HG02840 (cell line): ENCODE measurements around the gene INO80B.
A peak's percentile ranks its signal among the peaks of the same experiment; 100 is the strongest.
"Not testable (repeated sequence)": the region's sequence is repeated elsewhere in the genome, so short reads cannot be mapped to it uniquely, and the experiment has no call there.

ENCODE experiments used
- ATAC-seq: cut with Tn5 transposase; IDR thresholded peaks from one replicate; pipeline ENCODE4 v1.9.1; 2021; ENCODE audit warnings: mild to moderate bottlenecking, moderate library complexity, moderate number of reproducible peaks; ENCODE audit not compliant: unreplicated experiment, low FRiP score

The INO80B gene

GRCh38 chr2:74472086-74472944 lies 17.4 kb downstream of the INO80B start, which contains the start of gene MRPL53:
Gene MRPL53 (minus strand): TSS chr2:74472680. CDS start chr2:74472660, 20 bp downstream.
- peak; percentile 83 for ATAC-seq

GRCh38 chr2:74472945-74473258 lies 18.0 kb downstream of the INO80B start:
- ATAC-seq = no peak

- no peak for ATAC-seq
Measured at GRCh38 chr2:74474481-74474880, 19.6 kb downstream of the INO80B start.

DNA sequence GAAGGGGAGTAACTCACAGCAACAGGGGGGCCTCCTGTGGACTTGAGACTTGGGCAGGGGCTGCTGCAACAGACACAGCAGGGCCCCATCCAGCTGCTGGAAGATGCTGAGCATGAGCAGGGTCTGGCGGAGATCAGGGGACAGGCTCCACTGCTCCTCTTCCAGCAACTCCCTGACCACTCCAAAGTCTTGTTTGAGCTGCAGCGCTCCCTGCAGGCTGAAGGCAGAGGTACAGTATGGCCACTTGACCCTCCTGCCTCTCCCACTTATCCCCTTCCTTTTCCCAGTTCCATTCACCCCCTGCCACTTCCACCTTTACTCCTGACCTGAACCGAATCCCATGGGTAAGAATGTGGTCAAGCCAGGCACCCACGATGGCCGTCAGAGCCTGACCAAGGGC lies 20.0 kb downstream of the INO80B start:
- no peak for ATAC-seq

DNA sequence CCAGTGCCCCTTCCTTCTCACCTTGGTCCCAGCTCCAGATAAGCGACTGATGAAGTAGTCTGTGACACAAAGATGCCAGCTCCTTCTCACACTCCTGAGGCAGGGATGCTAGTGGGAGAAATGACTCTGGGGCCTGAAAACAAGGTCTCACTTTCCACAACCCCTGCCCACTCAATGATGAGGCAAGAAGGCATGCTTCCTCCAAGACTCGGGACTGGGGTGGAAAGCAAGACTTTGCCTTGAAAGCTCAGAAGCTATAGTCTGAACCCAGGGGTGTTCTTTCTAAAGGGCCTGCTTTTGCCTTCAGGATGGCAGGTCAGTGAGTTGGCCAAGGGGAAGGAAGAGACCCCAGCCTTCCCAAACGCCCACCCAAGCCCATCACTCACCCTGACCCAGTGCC lies 26.5 kb downstream of the INO80B start:
- no peak for ATAC-seq

GRCh38 chr2:74481961-74482800 lies 27.3 kb downstream of the INO80B start:
- ATAC-seq = peak; percentile 44

- ATAC-seq = peak; percentile 90
Measured at GRCh38 chr2:74482801-74483674, 28.2 kb downstream of the INO80B start, which contains the start of the genes CCDC142 and TTC31. Gene CCDC142 (minus strand): TSS chr2:74482998. CDS start chr2:74482837, 161 bp downstream. Gene TTC31 (plus strand): TSS chr2:74483081. CDS start chr2:74483096, 15 bp downstream.

DNA sequence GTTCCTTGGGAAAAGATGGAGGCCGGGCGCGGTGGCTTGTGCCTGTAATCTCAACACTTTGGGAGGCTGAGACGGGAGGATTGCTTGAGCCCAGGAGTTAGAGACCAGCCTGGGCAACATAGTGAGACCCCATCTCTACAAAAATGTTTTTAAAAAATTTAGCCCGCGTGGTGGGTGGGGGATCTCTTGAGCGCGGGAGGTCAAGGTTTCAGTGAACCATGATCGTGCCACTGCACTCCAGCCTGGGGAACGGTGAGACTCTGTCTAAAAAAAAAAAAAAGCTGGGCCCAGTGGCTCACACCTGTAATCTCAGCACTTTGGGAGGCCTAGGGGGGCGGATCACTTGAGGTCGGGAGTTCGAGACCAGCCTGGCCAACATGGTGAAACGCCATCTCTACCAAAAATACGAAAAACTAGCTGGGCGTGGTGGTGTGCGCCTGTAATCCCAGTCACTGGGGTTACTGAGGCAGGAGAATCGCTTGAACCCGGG lies 28.8 kb downstream of the INO80B start:
- not testable (repeated sequence) for ATAC-seq

- ATAC-seq = no peak
Measured at GRCh38 chr2:74486141-74486540, 31.3 kb downstream of the INO80B start.

- no peak for ATAC-seq
Measured at GRCh38 chr2:74488643-74489481, 34.0 kb downstream of the INO80B start.

GRCh38 chr2:74489906-74490305 lies 35.0 kb downstream of the INO80B start:
- ATAC-seq = no peak

DNA sequence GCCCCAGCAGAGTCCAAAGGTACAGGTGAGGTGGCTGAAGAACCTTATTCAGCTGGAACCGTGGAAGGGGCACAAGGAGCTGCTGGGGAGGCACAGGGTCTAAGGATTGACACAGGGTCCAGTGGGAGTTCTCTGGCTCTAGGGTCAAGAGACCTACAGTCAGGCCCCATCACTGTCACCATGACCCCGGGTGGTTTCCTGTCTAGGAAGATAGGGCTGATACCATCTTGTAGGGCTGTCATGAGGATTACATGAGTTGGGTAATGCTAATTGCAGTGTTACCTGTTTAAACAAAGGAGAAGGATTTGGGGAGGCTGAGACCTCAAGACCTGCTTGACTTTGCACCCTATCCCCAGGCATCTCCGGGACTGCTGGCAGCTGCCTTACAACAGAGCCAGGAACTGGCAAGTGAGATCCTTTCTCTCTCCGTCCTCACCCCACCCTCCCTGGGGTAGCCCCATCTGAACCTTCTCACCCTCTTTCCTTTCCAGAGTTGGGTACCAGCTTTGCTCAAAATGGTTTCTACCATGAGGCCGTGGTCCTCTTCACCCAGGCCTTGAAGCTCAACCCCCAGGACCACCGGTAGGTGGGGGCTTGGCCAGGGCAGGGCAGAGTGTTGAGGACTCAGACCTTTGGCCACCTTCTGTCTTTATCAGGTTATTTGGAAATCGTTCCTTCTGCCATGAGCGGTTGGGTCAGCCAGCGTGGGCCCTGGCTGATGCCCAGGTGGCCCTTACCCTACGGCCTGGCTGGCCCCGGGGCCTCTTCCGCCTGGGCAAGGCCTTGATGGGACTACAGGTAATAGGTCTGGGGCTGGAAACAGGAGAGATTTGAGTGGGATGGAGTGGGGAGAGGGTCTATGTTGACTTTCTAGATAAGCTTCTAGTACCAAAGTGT lies 37.0 kb downstream of the INO80B start:
- no peak for ATAC-seq

- no peak for ATAC-seq
Measured at GRCh38 chr2:74493546-74493945, 38.7 kb downstream of the INO80B start.

DNA sequence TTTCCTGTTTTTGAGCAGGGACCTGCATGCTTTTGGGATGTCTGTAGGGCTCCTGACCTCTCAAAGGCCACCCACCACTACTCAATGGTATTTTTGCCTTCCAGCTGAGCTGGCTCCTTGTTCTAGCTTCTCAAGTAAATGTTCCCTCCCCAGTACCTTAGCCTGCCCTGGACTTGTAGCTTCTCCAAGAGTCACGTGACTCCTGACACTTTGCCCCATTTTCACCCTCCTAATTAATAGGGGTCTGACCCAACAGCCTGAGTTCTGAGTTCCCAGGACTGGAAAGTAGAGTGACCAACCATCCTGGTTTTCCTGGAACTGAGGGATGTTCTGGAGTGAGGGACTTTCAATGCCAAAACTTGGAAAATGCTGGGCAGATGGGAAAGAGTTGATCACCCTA lies 40.6 kb downstream of the INO80B start:
- no peak for ATAC-seq

GRCh38 chr2:74496997-74497776 lies 42.3 kb downstream of the INO80B start:
- no peak for ATAC-seq

DNA sequence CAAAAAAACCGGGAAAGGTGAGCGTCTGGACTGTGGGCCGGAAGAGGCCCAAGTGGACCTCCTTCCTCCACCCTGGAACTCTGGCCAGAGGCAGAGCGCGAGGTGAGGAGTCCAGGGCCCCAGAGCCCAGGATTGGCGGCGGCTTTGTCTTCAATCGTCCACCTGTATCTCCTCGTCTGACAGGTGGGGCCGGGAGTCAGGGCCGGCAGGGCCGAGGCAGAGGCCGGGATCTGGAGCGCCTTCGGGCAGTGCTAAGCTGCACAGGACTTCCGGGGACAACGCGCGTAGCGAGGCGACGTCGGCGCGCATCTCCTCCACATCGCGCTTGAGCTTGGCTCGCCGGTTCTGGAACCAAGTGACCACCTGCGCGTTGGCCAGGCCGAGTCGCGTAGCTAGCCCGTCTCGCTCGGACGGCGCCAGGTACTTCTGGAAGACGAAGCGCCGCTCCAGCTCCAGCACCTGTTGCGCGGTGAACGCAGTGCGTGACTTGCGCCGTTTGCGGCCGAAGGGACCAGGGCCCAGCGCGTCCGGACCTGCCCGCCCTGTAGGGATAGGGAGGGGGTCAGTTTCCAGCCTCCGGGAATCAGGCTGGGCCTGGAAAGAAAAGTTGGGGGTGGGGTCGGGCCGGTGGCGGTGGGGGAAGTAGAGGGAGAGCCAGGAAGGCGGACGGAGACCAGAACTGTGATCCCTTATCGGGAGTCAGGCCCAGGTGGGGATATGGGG lies 43.1 kb downstream of the INO80B start:
- ATAC-seq = no peak
